GM19023 (cell line): Measurements from ENCODE around the gene FRAS1.
"Not testable (repeated sequence)": the region's sequence is repeated elsewhere in the genome, so short reads cannot be mapped to it uniquely, and the experiment has no call there.

Experiments used
- ATAC-seq: cut with Tn5 transposase; IDR thresholded peaks from one replicate; pipeline ENCODE4 v1.9.1; 2021; ENCODE audit warnings: mild to moderate bottlenecking, moderate library complexity; ENCODE audit not compliant: unreplicated experiment

The FRAS1 gene

DNA sequence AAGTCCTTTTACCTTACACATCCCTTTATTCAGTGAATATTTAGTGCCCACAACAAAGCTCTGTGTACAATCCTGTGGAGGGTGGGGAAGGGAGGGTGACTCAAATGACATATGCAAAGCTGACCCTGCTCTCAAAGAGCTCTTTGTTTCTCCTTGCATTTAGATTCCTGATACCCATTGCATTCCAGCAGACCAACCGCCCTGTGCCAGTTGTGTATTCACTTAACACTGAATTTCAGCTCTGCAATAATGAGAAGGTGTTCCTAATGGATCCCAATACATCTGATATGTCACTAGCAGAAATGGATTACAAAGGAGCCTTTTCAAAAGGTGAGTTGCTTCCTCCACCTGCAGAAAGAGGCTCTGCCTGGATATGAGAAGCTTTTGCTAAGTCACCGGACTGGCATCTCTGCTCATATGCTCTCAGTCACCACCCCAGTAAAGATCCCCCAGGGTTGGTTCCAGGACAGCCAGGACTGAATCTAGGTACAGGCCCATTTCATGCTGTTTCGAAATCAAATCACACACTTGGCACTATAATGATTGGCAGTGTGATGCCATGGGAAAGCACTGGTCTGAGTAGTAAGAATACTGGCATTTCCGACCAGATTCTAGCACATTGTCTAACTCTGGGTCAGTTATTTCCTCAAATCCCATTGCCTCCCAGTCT, 477.3 kb downstream of the FRAS1 start:
- ATAC-seq: no peak

DNA sequence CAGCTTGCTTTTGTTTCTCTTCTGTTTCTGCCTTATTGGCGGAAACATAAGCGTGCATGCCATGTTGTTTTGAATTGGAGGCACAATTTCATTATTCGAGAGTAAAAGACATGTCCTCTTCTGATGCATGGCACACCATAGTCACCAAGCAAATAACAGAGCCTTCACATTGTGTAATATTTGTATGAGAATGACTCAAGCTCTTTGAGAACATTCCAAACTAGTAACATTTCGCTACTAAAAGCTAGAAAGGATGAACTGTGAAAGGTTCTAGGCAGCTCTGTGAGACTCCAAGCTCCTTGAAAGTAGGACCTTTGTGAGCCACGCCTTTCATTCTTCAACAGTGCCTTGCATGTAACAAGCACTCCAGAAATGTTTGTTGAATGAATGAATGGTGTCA, 485.2 kb downstream of the FRAS1 start:
- no peak for ATAC-seq

DNA sequence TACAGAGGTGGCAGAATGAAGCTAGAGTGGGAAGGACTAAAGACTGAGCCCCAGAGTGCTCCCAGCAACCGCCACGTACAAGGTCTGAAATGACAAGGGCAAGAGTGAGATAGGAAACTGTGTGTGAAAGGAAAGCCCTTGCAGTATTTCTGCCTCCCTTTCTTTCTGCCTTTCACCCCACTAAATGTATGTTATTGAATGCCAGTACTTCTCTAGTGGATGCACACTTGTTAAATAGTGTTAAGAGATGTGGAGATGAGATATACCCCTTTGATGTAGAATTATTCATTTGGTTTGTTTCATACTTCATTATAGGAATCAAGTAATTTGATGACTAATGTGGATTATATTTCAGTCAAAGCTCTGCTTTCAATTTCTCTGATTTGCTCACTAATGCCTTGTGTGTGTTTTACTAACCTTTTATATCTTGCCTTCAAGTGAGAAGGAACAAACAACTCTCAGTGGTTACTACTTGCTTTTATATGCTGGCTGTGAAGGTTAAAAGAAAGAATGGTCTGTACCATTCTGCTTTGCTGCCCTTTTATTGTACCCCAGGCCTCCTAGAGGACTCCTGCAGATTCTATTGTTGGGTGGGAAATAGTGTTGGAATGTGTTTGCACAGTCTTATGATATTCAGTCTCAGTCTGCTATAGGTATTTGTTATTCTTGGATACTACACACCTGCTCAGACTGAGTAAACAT, 486.5 kb downstream of the FRAS1 start:
- no peak for ATAC-seq

DNA sequence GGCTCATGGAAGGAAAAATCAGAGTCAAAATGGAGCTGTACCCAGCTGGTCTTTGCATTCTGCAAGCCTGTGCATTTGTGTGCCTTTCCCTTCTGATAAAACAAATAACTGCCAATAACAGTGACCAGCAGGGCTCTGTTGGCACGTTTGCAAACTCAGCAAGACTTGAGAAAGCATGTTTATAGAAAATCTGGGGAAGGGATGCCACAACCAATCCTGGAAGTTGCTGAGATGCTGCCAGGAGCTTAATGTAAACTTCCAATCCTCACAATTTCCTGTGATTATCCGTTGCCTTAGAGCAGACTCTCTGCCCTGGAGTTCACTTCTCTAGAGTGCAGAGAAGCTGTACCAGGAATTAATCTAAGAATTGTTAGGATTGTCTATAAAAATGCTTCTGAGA, 487.6 kb downstream of the FRAS1 start:
- ATAC-seq: no peak

DNA sequence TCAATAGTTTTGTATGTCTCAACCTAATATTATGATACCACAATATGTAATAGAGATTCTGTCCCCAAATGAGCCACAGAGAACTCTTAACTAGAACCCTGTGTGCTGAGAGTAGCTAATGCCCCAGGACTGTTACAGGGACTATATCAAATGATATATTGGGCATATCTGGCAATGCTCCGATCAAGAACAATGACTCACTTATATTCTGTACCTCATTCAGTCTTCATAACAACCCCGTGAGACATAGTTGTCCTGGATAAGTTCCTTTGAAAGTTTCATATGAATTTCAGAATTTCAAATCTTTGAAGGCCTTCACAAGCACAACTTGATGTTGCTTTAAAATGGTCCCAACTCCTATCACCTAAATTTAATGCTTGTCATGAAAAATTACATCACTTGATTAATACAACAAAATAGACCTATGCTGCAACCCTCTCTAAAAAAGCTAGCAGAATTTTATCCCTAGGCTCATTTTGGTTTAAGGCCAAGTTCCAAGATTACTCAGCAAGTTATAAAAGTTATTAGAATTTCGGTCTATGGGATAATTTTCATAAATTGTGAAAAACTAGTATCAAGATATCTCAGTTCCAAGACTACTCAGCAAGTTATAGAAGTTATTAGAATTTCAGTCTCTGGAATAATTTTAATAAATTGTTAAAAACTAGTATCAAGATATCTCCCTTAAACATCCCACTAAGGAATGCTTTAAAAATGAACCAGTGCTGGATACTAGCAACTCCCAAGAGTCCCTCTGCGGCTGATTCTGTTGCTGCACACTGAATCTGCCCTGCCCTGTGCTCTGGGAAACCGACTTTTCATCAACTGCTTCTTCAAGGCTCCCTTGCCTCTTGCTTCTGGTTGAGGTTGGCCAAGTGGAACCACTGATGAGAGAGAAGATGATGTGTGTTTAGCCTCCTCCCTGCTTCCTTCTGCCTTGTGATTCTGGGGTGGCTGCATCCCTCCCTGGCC, 488.4 kb downstream of the FRAS1 start:
- ATAC-seq: no peak

DNA sequence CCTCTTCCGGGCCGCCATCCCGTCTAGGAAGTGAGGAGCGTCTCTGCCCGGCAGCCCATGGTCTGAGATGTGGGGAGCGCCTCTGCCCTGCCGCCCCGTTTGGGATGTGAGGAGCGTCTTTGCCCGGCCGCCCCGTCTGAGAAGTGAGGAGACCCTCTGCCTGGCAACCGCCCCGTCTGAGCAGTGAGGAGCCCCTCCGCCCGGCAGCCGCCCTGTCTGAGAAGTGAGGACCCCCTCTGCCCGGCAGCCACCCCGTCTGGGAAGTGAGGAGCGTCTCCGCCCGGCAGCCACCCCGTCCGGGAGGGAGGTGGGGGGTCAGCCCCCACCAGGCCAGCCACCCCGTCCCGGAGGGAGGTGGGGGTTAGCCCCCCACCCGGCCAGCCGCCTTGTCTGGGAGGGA, 490.8 kb downstream of the FRAS1 start:
- not testable (repeated sequence) for ATAC-seq

DNA sequence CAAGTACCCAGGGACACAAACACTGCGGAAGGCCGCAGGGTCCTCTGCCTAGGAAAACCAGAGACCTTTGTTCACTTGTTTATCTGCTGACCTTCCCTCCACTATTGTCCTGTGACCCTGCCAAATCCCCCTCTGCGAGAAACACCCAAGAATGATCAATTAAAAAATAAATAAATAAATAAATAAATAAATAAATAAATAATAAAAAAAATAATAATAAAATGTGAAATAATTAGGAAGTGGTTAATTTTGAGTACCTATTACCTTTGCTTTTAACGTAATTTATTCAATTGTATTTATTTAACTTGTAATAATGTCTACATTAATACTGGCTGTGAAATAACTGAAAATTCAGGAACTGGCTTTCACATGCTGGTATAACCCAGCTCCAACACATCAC, 491.8 kb downstream of the FRAS1 start:
- ATAC-seq: not testable (repeated sequence)

DNA sequence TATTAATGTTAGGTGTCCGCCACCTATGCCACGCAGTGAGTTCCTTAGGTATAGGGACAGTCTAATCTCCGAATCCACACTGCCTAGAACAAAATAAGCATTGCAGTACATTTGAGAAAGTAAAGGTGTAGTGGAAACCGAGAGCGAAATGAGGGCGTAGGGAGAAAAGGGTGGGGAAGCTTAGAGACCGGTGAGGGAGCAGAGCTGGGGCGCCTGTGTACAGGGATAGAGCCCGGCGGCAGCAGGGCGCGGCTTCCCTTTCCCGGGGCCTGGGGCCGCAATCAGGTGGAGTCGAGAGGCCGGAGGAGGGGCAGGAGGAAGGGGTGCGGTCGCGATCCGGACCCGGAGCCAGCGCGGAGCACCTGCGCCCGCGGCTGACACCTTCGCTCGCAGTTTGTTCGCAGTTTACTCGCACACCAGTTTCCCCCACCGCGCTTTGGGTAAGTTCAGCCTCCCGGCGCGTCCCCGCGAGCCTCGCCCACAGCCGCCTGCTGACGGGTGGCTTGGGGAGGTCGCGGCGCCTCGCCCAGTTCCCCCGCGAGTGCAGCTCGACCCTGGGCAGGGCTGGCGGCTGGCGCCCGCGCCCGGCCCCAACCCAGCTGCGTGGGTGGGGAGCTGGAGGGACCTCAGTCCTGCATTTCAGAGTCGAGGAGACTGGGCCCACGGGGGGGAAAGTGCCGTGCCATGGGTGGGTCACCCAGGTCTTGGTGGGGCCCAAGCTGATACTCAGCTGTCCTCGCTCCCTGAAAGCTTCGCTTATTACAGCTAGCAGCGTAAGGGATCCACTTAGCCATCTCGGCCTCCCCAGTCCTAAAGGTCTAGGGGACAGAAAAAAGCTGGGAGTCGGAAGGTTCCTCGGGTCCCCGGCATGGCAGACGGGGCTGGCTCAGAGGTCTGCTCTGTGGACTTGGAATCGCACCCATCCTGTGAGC, 494.6 kb downstream of the FRAS1 start, which contains the start of gene ANXA3:
Gene ANXA3, plus strand, starts transcription at position 351 of the 932 bp plus-strand sequence. CDS start 2,704 bp downstream, outside the sequence.
- ATAC-seq: peak; percentile 55

DNA sequence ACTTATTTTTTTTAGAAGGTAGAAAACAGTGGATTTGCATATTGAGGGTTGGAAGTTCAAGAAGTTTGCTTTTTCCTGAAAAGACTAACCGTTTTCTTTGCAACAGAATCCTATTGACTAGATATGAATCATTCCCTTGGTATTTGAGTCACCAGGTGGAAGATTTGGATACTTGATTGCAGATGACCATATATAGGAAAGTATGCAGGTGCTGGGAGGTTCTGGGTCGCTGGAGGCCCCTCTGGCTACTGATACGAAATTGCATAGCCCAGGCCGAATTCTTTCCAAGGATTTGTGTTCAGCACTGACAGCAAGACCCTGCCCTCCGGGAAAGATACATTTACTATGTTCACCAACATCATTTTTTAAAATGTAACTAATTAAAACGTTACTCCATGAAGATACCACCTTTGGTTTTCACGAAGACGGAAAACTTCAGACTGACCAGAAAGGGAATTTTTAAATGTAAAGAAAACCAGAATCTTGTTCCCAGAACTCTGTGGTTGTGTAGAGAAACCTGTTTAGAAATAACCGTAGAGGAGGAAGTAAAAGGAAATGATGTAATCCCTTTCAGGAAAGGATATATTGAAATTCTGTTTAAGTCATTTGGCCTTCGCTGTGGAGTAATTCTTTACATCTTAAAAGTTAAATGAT, 495.4 kb downstream of the FRAS1 start:
- ATAC-seq: no peak

DNA sequence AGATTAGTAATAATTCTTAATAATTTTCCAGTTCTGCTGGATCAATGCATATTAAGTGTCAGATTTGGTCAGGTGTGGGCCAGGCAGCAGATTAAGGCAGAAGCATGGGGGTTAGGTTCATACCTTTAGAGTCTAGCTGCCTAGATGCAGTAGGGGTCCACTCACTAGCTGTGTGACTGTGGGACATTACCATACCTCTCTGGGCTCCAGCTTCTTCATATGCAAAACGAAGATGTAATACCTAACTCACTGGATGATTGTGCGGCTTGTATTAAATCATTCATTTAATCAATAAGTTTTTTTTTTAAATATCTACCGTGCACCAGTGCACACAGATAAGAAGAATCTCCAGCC, 495.9 kb downstream of the FRAS1 start:
- ATAC-seq: no peak

DNA sequence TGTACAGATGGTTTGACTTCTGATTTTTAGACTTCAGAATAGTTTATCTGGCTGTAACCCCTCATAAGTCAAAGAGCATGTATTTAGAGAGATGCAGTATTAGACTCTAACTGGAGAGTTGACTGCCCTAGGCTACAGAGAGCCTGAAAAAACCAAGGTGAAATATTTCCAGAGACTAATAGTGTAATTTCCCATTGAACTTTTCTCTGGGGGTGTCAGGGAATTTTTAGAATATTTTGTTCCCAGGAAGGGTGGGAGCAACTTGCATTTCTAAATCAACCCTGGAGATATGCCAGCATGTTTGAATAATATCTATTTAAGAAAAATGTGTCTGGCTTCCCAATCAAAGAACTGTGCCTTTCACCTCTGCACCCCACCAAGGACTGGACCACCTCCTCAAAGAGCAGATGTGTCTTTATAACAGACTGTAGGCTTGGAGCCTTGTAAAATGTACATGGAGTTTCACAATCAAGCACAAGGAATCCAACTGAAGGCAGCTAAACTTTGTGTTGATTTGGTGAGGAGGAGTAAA, 496.5 kb downstream of the FRAS1 start:
- no peak for ATAC-seq

DNA sequence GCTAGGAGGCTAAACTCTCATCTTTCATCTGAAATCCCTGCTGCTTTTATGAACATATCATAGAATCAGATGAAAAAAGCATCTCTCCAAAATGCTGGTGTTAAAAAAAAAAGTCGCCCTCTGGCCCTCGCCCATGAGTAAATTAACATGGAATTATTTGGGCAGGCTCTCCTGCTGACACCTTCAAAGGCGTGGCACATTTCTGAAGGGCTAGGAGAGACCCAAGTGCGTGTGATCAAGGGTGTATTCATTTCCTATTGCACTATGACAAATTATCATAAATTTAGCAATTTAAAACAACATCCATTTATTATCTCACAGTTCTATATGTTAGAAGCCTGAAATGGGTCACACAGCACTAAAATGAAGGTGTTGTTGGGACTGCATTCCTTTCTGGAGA, 499.5 kb downstream of the FRAS1 start:
- no peak for ATAC-seq

DNA sequence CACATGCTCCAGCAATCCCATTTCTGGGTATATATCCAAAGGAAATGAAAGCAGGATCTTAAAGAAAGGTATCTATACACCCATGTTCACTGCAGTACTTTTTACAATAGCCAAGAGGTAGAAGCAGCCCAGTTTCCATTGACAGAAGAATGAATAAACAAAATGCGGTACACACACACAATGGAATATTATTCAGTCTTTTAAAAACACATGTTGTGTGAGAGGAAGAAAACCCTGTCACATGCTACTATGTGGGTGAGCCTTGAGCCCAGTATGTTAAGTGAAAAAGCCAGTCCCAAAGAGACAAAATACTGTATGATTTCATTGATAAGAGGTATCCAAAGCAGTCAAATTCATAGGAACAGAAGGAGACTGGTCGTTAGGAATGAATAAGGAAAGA, 500.7 kb downstream of the FRAS1 start:
- no peak for ATAC-seq

DNA sequence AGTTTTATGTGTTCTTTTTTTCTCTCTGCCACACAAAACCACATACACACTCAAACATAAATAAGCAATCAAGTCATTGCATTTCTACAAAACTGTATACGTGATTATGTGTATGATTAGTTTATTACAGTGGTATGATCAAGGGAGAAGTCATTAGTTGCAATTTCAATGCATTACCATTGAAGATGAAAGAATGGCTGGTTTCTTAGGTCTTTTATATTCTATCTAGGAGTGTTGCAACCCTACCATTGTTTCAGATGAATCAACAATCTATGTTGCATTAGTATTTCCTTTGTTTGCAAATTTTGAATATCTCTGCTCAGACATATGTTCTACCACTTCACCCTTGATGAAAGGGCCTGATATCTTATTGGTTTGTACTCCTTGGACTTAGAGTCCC, 501.3 kb downstream of the FRAS1 start:
- ATAC-seq: no peak

DNA sequence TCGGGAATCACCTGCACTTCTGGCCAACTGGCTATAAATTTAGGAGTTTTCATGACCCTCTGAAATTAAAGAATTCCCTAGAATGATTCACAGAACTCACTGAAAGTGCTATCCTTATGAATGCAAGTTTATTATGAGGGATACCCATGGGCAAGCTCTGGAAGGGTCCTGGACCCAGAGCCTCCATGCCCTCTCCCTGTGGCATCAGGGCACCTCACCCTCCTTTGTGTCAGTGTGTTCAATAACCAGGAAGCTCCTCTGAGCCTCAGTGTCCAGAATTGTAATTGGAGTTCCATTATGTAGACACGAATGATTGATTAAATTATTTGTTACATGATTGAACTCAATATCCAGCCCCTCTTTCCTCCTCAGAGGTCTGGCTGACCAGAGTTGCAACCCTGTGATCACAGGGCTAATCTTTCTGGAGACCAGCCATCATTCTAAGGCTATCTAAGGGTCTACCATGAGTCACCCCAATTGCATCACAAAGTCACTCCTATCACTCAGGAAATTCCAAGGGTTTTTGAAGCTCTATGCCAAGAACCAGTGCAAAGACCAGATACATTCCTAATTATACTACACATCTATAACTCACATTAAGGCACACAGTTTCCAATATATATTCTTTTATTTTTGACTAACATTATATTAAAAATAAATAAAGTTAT, 503.3 kb downstream of the FRAS1 start:
- ATAC-seq: no peak

DNA sequence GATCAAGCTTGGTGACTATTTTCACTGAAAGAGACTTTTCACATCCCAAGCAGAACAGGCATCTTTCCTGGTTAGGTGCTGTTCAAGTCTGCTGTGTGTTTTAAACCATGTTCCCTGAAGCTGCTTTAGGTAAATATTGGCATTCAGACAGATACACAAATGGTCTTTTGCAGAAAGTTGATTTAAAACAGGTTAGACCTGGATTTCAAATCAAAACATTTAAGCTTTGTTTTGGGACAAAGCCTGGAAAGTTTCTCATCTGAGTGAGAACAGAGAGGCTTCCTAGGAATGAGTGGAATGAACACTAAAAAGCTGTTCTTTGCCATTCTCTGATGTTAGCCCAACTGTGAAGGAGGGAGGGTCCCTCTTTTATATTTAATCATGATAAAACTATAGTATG, 504.6 kb downstream of the FRAS1 start:
- no peak for ATAC-seq

DNA sequence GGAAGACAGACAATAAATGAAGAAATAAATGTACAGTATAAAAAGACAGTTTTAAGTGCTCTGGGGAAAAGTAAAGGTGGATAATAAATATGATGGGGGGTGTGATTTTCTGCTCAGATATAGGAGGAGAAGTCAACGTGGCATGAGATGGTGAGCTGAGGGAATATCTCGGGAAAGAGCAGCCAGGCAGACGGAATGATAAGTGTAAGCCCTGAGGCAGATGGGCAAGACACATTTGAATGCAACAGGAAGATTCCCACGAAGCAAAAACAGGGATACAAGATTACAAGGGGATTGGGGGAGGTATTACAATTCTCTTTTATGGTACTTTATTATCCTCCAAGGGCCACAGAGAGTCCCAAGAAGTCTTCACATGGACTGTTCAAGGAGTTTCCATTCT, 505.6 kb downstream of the FRAS1 start:
- ATAC-seq: no peak

DNA sequence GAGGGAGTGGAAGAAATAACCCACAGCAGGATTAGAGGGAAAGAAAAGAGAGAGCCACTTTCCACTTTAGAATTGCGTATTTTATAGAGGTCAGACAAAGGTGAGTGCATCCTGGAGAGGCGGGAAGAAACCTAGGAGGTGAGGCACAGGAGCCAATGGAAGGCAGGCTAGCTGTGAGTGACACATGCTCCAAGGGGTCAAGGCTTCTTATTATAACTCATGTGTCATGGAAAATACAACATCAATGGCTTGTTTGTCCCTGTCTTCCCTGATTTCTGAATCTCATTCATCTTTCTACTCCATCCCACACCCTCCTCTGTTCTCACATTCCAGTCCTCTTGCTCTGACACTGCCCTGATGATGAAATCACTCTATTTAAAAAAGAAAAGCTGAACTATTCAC, 508.8 kb downstream of the FRAS1 start:
- ATAC-seq: no peak

DNA sequence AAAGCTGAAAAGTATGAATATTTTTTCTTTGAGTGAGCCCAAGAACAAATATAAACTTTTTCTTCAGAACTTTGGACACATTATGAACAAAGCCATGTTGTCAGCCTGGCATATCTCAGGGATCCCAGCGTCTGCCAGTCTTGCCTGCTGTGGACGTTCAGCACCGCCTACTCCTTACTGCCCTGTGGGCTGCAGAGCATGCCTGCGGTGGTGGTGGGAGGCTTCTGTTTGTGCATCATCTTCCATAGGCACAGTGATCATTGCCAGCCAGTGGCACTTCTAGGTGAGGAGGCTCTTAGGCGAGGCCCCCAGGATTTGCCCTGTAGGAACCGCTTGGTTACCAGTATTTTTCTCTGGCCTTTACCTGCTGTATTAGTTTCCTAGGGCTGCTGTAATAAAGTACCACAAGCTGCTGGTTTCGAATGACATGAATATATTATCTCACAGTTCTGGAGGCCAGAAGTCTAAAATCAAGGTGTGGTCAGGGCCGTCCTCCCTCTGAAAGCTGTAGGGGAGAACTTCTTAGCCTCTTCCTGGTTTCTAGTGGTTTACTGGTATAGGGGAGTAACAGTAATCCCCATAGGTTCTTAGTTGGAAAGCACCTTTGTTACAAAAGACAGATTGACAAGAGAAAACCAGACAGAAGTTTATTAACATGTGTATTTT, 509.8 kb downstream of the FRAS1 start:
- peak; percentile 82 for ATAC-seq
